ENCODE data around the gene LETMD1.

DNA sequence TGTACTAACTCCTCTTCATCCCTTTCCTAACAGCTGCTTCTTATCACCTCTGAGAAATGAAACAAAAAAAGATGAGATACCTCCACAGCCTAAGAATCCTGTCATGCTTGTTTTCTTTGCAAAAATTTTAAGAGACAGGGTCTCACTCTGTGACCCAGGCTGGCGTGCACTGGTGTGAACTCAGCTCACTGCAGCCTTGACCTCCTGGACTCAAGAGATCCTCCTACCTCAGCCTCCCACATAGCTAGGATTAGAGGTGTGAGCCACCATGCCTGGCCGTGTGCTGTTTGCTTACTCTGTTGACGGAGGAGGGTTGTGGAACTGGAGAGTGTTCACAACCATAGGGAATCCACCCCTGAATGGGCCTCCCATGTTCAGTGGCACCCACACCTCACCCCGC, 19.1 kb downstream of the LETMD1 start:
- TF ChIP-seq CTCF (conservative IDR thresholded peaks at IDR 0.05; ENCODE audit: low read length) (no peak), EZH2phosphoT487 (IDR thresholded peaks at IDR 0.05; ENCODE audit: borderline replicate concordance, low read depth, low read length) (no peak)
